GM10248 (cell line): ENCODE data around the gene ZNF385C.
A peak's percentile ranks its signal among the peaks of the same experiment; 100 is the strongest.

Experiments used
- CTCF ChIA-PET: fragments of 300-600 bp; sonication (Branson Sonifier 250); formaldehyde crosslinking; extraction: SDS; loops from one replicate; lab custom pipeline; 2021; ENCODE audit warnings: antibody characterized with exemption; lab: Yijun Ruan, JAX
- POLR2A ChIA-PET: fragments of 350-650 bp; sonication (Branson Sonifier 250); formaldehyde crosslinking; extraction: SDS; loops from one replicate; lab custom pipeline; 2020; ENCODE audit warnings: antibody characterized with exemption; lab: Yijun Ruan, JAX
- DNase-seq: peaks from one replicate; pipeline ENCODE4 v3.0.0; 2012; ENCODE audit errors: extremely low spot score
- CTCF ChIP-seq: IDR thresholded peaks from 2 replicates; pipeline ENCODE4 v1.5.1; 2012; ENCODE audit warnings: mild to moderate bottlenecking, low read depth; ENCODE audit errors: extremely low read depth, missing control alignments, control extremely low read depth

The ZNF385C gene

GRCh38 chr17:42136654-42137051, 38.4 kb upstream of the ZNF385C start:
- ChIA-PET POLR2A (interaction anchor here (0.6 to 0.9 kb wide), 2 partner anchors 55 to 170 kb away, joined by 3 to 11 read pairs; partner anchors contain the start of gene CNP), CTCF (interaction anchor here (1.1 to 4.3 kb wide), 13 partner anchors 9 to 113 kb away, joined by 3 to 15 read pairs (median 4); partner anchors contain the start of gene DHX58)

GRCh38 chr17:42135664-42136653, 37.7 kb upstream of the ZNF385C start:
- no peak for TF ChIP-seq CTCF
- no peak for DNase-seq
- ChIA-PET POLR2A (interaction anchor here (0.6 to 0.9 kb wide), 3 partner anchors 56 to 1183 kb away, joined by 3 to 11 read pairs (median 5); partner anchors contain the start of gene CNP), CTCF (interaction anchor here (0.9 to 4.3 kb wide), 13 partner anchors 8 to 113 kb away, joined by 3 to 15 read pairs (median 4); partner anchors contain the start of gene KCNH4)

More at GRCh38 chr17:42136654-42137051, 38.4 kb upstream of the ZNF385C start:
- DNase-seq = no peak
- no peak for TF ChIP-seq CTCF

- POLR2A ChIA-PET = interaction anchor here (0.6 kb wide), 1 partner anchor 1183 kb away, joined by 5 read pairs; no protein-coding TSS in a partner anchor
- no peak for DNase-seq
- CTCF ChIA-PET = interaction anchor here (0.9 to 8.2 kb wide), 9 partner anchors 10 to 112 kb away, joined by 3 to 47 read pairs (median 5); partner anchors contain the start of gene KCNH4
- no peak for TF ChIP-seq CTCF
Observed at GRCh38 chr17:42135151-42135550, 36.9 kb upstream of the ZNF385C start.

- peak; percentile 61 for DNase-seq
- CTCF ChIA-PET = interaction anchor here (1.0 to 8.2 kb wide), 7 partner anchors 9 to 379 kb away, joined by 3 to 47 read pairs (median 4); no protein-coding TSS in a partner anchor
- POLR2A ChIA-PET = no interaction called here
- TF ChIP-seq CTCF = no peak
Observed at GRCh38 chr17:42133461-42134041, 35.3 kb upstream of the ZNF385C start.

GRCh38 chr17:42132941-42133340, 34.7 kb upstream of the ZNF385C start:
- TF ChIP-seq CTCF = no peak
- no peak for DNase-seq
- CTCF ChIA-PET = interaction anchor here (1.2 to 8.2 kb wide), 2 partner anchors 10 to 14 kb away, joined by 3 to 47 read pairs; no protein-coding TSS in a partner anchor
- POLR2A ChIA-PET = no interaction called here

GRCh38 chr17:42131981-42132432, 33.7 kb upstream of the ZNF385C start:
- DNase-seq = no peak
- CTCF ChIA-PET = interaction anchor here (0.8 to 8.2 kb wide), 6 partner anchors 11 to 106 kb away, joined by 3 to 47 read pairs (median 6); no protein-coding TSS in a partner anchor
- POLR2A ChIA-PET = no interaction called here
- no peak for TF ChIP-seq CTCF
